ENCODE data around the gene CSNK1D. TPM values are rescaled to one million over a fixed set of nuclear protein-coding genes. Genes with fewer than 3 reads are reported as not detected.
A peak's percentile ranks its signal among the peaks of the same experiment; 100 is the strongest.

CSNK1D gene
- total RNA-seq, 1 donor from 2014 or later: 54.1 TPM

DNA sequence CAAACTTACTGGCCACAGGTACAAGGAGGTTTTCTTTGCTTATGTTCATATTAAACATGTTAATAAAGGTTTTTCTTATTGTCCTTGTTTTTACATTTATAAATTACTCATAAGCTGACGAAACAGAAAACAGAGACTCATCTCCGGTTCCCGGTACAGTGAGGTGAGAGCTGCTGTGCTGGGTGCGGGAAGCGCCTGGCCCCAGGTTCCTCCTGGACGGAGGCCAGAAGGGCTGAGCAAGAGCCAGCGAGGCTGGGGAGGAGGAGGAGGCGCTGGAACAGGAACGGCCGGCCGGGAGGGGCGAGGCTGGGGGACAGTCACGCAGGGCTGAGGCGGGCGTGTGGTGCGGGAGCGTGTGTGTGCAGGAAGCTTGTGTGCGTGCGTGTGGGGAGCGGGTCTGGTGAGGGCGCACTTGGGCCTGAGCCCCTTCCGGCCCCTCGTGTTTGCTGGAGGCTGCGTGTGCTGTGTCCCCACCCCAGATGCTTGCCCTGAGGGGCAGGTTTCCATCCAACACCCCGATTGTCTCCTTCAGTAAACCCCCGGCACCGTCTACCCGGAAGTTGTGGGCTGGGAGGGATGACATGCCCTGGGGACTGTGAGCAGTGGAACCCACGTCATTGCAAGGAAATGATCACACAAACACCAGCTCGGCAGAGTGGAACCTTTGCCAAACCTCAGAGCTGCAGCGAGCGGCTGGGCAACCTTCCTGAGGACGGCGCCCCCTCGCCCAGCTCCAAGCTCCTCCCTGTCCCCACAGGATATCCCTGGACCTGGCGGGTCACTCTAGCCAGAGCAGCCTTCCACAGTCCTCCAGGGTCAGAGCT, 24.4 kb upstream of the CSNK1D start:
- TF ChIP-seq, protein P1, sequence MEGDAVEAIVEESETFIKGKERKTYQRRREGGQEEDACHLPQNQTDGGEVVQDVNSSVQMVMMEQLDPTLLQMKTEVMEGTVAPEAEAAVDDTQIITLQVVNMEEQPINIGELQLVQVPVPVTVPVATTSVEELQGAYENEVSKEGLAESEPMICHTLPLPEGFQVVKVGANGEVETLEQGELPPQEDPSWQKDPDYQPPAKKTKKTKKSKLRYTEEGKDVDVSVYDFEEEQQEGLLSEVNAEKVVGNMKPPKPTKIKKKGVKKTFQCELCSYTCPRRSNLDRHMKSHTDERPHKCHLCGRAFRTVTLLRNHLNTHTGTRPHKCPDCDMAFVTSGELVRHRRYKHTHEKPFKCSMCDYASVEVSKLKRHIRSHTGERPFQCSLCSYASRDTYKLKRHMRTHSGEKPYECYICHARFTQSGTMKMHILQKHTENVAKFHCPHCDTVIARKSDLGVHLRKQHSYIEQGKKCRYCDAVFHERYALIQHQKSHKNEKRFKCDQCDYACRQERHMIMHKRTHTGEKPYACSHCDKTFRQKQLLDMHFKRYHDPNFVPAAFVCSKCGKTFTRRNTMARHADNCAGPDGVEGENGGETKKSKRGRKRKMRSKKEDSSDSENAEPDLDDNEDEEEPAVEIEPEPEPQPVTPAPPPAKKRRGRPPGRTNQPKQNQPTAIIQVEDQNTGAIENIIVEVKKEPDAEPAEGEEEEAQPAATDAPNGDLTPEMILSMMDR (conservative IDR thresholded peaks at IDR 0.05; ENCODE audit: low read depth, low read length): peak; percentile 12
- peak overlapping the region; percentile 50 for H3K4me3 ChIP-seq (ENCODE audit: low read depth, low read length)
- peak; percentile 91 for DNase-seq (ENCODE audit: low read depth)

DNA sequence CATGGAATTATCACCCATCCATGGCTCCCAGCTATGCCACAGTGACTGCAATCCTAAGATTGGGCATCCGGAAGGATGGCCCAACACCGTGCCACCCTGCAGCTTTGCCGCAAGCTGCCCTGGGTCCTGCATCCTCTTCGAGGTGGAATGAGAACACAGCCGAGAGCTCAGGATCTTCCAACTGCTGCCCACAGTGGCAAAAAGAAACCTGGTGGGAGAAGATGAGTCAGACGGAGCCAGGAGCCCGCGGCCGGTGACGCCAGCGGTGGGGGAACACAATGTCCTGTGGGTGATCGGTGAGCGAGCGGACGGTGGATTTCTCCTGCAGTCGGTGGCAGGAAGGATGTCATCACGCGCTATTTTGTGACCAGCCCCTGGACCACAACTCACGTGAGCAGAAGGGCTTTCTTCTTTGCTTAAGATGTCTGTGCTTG, 23.8 kb upstream of the CSNK1D start:
- TF ChIP-seq, protein P1 (conservative IDR thresholded peaks at IDR 0.05; ENCODE audit: low read depth, low read length): no peak
- H3K4me3 ChIP-seq (ENCODE audit: low read depth, low read length): peak overlapping the region; percentile 50
- DNase-seq (ENCODE audit: low read depth): peak; percentile 88

DNA sequence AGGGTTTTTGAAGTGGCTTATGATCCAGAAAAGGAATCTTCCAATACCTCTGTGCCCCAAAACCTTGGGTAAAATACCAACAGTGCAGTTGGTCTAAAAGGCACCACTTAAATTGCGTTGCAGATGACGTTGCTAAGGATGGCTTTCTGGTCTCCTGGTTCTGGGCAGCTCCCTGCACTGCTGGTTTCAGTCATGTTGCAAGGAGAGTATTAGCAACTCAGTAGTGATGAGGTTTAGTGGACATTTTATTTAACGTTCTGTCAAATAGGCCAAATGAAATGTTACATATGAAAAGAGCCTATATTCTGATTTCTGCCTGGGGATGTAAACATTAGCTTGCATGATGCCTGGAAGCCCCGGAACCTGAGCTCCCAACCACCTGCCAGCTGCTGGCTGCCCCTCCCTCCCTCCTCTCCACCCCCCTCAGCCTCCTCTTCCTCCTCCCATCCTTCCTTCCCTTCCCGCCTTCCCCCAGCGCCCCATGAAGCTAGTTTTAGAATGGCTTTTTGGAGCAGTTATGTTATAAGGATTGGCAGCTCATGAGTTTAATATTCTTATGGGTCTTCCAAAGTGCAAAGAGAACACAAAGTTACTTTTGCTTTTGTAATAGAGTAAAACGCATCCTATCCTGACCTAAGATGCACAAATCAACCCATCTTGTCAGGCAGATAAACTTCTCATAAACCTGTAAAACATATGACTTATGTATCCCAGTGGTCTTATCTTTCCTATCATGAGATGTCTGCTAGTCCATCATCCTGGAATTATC, 23.2 kb upstream of the CSNK1D start:
- TF ChIP-seq, protein P1 (conservative IDR thresholded peaks at IDR 0.05; ENCODE audit: low read depth, low read length): no peak
- H3K4me3 ChIP-seq (ENCODE audit: low read depth, low read length): peak overlapping the region; percentile 50
- no peak for DNase-seq (ENCODE audit: low read depth)

DNA sequence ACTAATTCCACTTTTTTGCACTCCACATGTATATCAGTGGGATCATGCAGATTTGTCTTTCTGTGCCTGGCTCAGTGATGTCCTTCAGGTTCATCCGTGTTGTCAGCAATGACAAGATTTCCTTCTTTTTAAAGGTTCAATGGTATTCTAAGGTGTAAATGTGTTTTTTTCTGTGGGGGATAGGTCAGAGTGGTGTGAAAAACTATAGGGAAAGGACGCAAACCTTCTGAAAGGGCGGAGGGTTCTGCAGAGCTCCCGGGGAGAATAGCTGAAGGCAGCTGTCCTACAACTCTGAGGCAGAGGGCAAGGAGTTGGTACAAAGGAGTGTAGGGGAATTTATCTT, 21.9 kb upstream of the CSNK1D start:
- DNase-seq (ENCODE audit: low read depth): no peak
- no peak overlapping the region for H3K4me3 ChIP-seq (ENCODE audit: low read depth, low read length)
- TF ChIP-seq, protein P1 (conservative IDR thresholded peaks at IDR 0.05; ENCODE audit: low read depth, low read length): no peak

DNA sequence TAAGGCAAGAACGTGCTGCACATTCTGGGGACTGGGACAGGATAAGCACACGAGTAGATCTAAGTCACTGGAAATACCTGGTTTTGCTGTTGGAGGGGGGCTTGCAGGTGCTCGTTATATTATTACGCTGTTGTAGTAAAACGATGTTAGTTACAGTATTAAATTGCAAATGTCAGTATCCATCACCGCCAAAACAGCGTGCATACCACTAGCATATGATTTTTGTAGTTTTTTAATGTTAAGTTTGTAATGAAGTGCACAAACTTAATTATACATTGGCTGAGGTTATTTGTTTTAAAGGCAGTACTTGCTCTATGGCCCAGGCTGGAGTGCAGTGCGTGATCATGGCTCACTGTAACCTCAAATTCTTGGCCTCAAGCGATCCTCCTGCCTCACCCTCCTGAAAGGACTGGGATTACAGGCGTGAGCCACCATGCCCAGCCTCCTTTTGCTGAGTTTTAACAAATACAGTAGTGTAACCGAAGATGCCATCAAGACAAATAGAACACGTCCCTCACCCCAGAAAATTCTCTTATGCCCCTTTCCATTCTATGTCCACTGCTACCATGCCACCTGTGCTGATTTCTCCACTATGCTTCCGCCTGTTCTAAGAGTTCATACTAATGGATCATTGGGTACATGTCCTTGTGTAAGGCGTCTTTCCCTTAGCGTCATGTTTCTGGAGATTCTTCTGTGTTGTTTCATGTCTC, 20.7 kb upstream of the CSNK1D start:
- TF ChIP-seq, protein P1 (conservative IDR thresholded peaks at IDR 0.05; ENCODE audit: low read depth, low read length): no peak
- no peak for DNase-seq (ENCODE audit: low read depth)
- H3K4me3 ChIP-seq (ENCODE audit: low read depth, low read length): peak overlapping the region; percentile 49

DNA sequence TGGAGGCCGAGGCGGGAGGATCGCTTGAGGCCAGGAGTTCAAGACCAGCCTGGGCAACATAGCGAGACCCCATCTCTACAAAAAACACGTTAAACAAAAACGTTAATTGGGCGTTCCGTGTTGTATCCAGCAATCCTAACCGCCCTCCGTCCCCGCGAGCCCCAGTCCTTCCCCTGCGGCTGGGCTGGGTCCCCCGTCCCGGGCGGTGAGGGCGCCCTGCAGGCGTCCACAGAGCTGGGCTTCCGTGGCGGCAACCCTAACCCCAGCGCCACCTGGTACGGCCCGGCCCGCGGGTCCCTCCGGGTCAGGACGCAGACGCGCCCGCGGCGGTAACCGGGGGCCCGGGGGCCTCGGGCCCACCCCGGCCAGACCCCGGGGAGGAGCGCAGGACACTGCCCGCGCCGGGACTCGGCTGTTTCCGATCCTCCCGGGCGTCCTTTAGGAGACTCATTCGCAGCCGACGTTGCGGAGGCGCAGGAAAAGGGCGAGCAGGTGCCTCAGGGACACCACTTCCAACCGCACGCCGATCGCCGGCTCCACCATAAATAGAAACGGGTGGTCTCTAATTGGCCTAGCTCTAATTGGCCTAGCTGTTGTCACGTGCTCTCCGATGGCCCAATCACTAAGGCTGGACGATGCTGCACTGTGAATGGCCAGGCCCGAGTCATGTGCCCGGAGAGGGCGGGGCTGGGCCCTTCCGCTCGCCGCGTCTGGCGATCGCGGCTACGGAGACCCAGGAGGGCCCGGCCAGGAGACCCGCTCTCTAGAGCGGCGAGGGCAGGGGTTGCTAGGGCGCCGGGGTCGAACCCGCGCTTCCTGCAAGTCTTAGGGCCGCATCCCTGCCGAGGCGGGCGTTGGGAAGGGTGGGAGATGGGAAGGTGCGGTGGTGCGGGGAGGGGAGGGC, 19.0 kb upstream of the CSNK1D start:
- peak overlapping the region; percentile 76 for H3K4me3 ChIP-seq (ENCODE audit: low read depth, low read length)
- DNase-seq (ENCODE audit: low read depth): peak; percentile 98
- TF ChIP-seq, protein P1 (conservative IDR thresholded peaks at IDR 0.05; ENCODE audit: low read depth, low read length): no peak
